Cardiac fibroblast (primary cell): Measurements from ENCODE around the gene GNRH2.

Source experiments
- DNase-seq, 2 donors: peaks; one replicate each; pipeline versions ENCODE4 v3.0.0 to v3.0.0-alpha.2; 2010; ENCODE audit warnings: low read depth in 2 of 2
- H3K4me3 ChIP-seq, 2 donors: replicated peaks in 1 of 2; 1 replicate in 1 of 2; 2 replicates in 1 of 2; pipeline ENCODE4 v1.5.1; 2011; ENCODE audit warnings: low read depth in 2 of 2, low read length in 2 of 2, mild to moderate bottlenecking in 2 of 2, moderate library complexity in 1 of 2
- CTCF ChIP-seq: IDR thresholded peaks from one replicate; pipeline ENCODE4 v1.5.1; 2011; ENCODE audit warnings: low read depth, mild to moderate bottlenecking, low read length, inconsistent platforms

GNRH2 gene, protein sequence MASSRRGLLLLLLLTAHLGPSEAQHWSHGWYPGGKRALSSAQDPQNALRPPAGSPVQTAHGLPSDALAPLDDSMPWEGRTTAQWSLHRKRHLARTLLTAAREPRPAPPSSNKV

DNA sequence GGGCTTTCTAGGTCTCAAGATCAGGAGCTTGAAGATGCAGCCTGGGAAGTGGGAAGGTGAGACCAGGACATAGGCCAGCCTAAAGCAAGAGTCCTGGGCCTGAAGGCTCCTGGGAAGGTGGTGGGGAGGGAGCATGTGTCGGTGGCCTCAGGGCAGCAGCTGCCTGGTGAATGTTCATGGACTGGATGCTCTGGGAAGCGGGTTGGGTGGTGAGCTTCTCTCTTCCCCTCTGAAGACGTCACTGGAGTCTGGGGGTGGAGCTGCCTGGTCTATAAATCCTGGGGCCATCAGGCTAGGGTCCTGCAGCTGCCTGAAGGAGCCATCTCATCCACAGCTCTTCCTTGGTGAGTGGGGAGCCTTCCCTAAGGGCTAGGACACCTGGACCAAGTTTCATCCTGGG lies at the start of gene GNRH2:
Gene GNRH2, plus strand, starts transcription at position 301 of the 400 bp plus-strand sequence. CDS start 793 bp downstream, outside the sequence.
- TF ChIP-seq CTCF = no peak
- DNase-seq = no peak
- no peak within 1 kb of the TSS for H3K4me3 ChIP-seq

- no peak for TF ChIP-seq CTCF
- no peak for DNase-seq
- H3K4me3 ChIP-seq = no peak overlapping the region
These were observed 47.6 kb upstream of the GNRH2 start for GRCh38 chr20:2995796-2996195.

- no peak for TF ChIP-seq CTCF
- H3K4me3 ChIP-seq = no peak overlapping the region
- DNase-seq = no peak
These were observed 44.7 kb upstream of the GNRH2 start for GRCh38 chr20:2998728-2999127.

- DNase-seq = peak; percentile 75 to 85
These were observed 42.4 kb upstream of the GNRH2 start for GRCh38 chr20:3000852-3001523.

DNA sequence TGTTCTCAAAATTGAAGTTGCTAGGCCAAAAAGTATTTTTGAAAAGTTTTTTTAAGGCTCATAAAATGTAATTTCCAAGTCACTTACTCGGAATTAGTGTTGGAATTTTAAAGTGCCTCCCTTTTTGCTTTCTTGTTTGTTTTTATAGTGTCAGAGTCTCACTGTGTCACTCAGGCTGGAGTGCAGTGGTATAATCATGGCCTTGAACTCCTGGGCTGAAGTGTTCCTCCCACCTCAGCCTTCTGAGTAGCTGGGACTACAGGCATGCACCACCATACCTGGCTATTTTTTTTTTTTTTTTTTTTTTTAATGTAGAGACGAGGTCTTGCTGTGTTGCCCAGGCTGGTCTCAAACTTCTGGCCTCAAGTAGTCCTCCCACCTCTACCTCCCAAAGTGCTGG lies 40.0 kb upstream of the GNRH2 start:
- DNase-seq = no peak
- TF ChIP-seq CTCF = no peak
- no peak overlapping the region for H3K4me3 ChIP-seq

More at GRCh38 chr20:3000852-3001523, 42.4 kb upstream of the GNRH2 start:
- peak; percentile 39 for TF ChIP-seq CTCF
- no peak overlapping the region for H3K4me3 ChIP-seq

DNA sequence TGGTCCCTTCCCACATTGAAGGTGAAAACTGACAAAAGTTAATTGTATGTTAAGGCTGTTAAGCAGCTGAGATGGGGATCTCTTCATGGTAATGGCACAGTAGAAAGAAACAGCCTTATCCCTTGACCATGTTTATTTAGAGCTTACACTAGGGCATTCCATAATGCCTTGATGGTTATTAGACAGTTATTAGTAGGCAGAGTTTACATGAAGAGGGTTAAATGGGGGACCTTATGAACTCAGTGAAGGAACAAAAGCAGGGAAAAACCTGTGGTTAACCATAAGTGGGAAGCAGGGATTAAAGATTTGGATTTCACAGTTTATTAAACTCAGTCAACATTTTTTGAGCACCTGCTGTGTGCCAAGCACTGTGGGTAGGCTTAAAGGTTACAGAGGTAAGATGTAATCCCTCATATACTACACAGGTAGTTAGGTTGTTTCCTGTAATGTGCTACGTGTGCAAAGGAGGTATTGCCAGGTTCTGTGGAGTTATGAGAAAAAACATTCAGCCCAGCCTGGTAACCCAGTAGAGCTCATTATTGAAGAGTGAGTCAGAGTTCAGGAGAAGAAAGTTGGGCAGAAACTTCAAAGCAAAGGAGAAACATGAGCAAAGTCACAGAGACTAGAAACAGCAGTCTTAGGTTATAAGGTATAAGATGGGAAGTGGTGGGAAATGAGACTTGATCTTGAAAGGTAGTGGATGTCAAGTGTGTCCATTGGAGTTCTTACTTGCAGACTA lies 32.3 kb upstream of the GNRH2 start:
- peak; percentile 10 to 54 for DNase-seq
- TF ChIP-seq CTCF = no peak
- no peak overlapping the region for H3K4me3 ChIP-seq
